PC-3 (cell line): Measurements from ENCODE around the gene WWC2. TPM values are rescaled to one million over a fixed set of nuclear protein-coding genes. Genes with fewer than 3 reads are reported as not detected.
"Not testable (repeated sequence)": the region's sequence is repeated elsewhere in the genome, so short reads cannot be mapped to it uniquely, and the experiment has no call there.

ENCODE experiments used
- ATAC-seq: fragments of 200-7000 bp; cut with Tn5 transposase; 2 replicates; pipeline ENCODE4 v1.9.1; 2020; ENCODE audit warnings: mild to moderate bottlenecking, moderate library complexity
- BruUV-seq: library from RNA; stranded (reverse); fragments of 400-500 nt; replicated peaks from 2 replicates; lab custom pipeline; 2021; lab: Mats Ljungman, UMichigan
- CTCF ChIA-PET: fragments of 300-600 bp; sonication (Branson Sonifier 250); formaldehyde crosslinking; loops from one replicate; lab custom pipeline; 2022; ENCODE audit warnings: antibody characterized with exemption; lab: Charles Lee
- POLR2A ChIA-PET: fragments of 300-600 bp; sonication (Branson Sonifier 250); formaldehyde crosslinking; loops from one replicate; lab custom pipeline; 2022; ENCODE audit warnings: antibody characterized with exemption; ENCODE audit not compliant: unreplicated experiment; lab: Charles Lee
- DNase-seq: peaks from one replicate; pipeline ENCODE4 v3.0.0-alpha.2; 2015
- H2AFZ ChIP-seq: fragments of 300-600 bp; sonication (generic); 2 replicates; pipeline ENCODE4 v1.6.0; 2016; ENCODE audit warnings: antibody characterized with exemption, low read length
- H3F3A ChIP-seq: fragments of 300-600 bp; sonication (generic); one replicate; pipeline ENCODE4 v1.6.0; 2017; ENCODE audit warnings: antibody characterized with exemption, low read length, control low read depth, mild to moderate bottlenecking; ENCODE audit not compliant: unreplicated experiment
- H3K27ac ChIP-seq: fragments of 300-600 bp; sonication (generic); 2 replicates; pipeline ENCODE4 v1.5.1; 2016; ENCODE audit warnings: mild to moderate bottlenecking, low read length
- H3K27me3 ChIP-seq: fragments of 300-600 bp; sonication (generic); 2 replicates; pipeline ENCODE4 v1.6.1; 2016; ENCODE audit warnings: low read length, mixed read lengths
- H3K36me3 ChIP-seq: fragments of 300-600 bp; sonication (generic); 2 replicates; pipeline ENCODE4 v1.6.1; 2016; ENCODE audit warnings: low read depth, mixed run types, low read length, mixed read lengths
- H3K4me1 ChIP-seq: fragments of 300-600 bp; sonication (generic); 2 replicates; pipeline ENCODE4 v1.5.1; 2016; ENCODE audit warnings: low read length; ENCODE audit not compliant: insufficient read depth
- H3K4me2 ChIP-seq: fragments of 300-600 bp; sonication (generic); 2 replicates; pipeline ENCODE4 v1.6.0; 2016; ENCODE audit warnings: low read length
- H3K4me3 ChIP-seq: fragments of 300-600 bp; sonication (generic); 2 replicates; pipeline ENCODE4 v1.5.1; 2016; ENCODE audit warnings: mild to moderate bottlenecking, low read length, mixed read lengths
- H3K79me2 ChIP-seq: fragments of 300-600 bp; sonication (generic); 2 replicates; pipeline ENCODE4 v1.6.1; 2017; ENCODE audit warnings: low read length, mixed read lengths
- H3K9ac ChIP-seq: fragments of 300-600 bp; sonication (generic); 2 replicates; pipeline ENCODE4 v1.6.0; 2016; ENCODE audit warnings: mild to moderate bottlenecking, low read length
- H3K9me2 ChIP-seq: fragments of 300-600 bp; sonication (generic); replicated peaks from 2 replicates; pipeline ENCODE4 v1.6.1; 2016; ENCODE audit warnings: mixed run types, low read length, mixed read lengths
- H3K9me3 ChIP-seq: fragments of 300-600 bp; sonication (generic); 2 replicates; pipeline ENCODE4 v1.6.1; 2016; ENCODE audit warnings: low read length, mixed read lengths
- H4K20me1 ChIP-seq: fragments of 300-600 bp; sonication (generic); 2 replicates; pipeline ENCODE4 v1.6.1; 2016; ENCODE audit warnings: low read length, mixed read lengths
- CTCF ChIP-seq: fragments of 300-600 bp; sonication (generic); conservative IDR thresholded peaks from 2 replicates; pipeline ENCODE4 v1.5.1; 2017; ENCODE audit warnings: antibody characterized with exemption, low read depth, mild to moderate bottlenecking, low read length
- EZH2 ChIP-seq: fragments of 300-600 bp; sonication (generic); IDR thresholded peaks from one replicate; pipeline ENCODE4 v1.6.1; 2017; ENCODE audit warnings: antibody characterized with exemption, mild to moderate bottlenecking, low read length; ENCODE audit not compliant: unreplicated experiment
- EZH2phosphoT487 ChIP-seq: fragments of 300-600 bp; sonication (generic); IDR thresholded peaks from 2 replicates; pipeline ENCODE4 v1.6.1; 2018; ENCODE audit warnings: mild to moderate bottlenecking, antibody characterized with exemption, low read length, borderline replicate concordance
- intact Hi-C: fragments of 100-400 bp; cut with micrococcal nuclease; formaldehyde crosslinking; loops from 2 replicates; pipeline ENCODE4 v1.9.0; 2023
- total RNA-seq: library from RNA; depleted of rRNA; stranded (reverse); fragments of >200 nt; gene quantifications from 2 replicates; pipeline ENCODE4 v1.2.3, GENCODE V29; 2014

WWC2 gene
- total RNA-seq, 1 experiment from 2014 or later: 15.8 TPM

GRCh38 chr4:183191630-183192029 lies 92.6 kb downstream of the WWC2 start:
- no peaks in the 10 kb centered on the region for H3K9me2 ChIP-seq
- no TSS peak for BruUV-seq

GRCh38 chr4:183192571-183192970 lies 93.5 kb downstream of the WWC2 start:
- BruUV-seq: no TSS peak
- Histone ChIP-seq H3K9me3 (no peaks in the 10 kb centered on the region), H3K36me3 (no peaks in the 10 kb centered on the region), H3K4me2 (no peak overlapping the region), H3K4me3 (no peak overlapping the region), H3K9ac (no peak overlapping the region), H3K4me1 (no peaks in the 10 kb centered on the region), H3F3A (no peaks in the 10 kb centered on the region), H3K79me2 (peaks cover 4% of the 10 kb centered on the region; the same call in 1 of the 2 replicates), H3K27ac (no peak overlapping the region), H3K9me2 (no peaks in the 10 kb centered on the region), H2AFZ (no peak overlapping the region), H3K27me3 (no peaks in the 10 kb centered on the region), H4K20me1 (no peaks in the 10 kb centered on the region)
- intact Hi-C loops: no loop called here
- ChIA-PET POLR2A (no interaction called here), CTCF (no interaction called here)
- ATAC-seq: no peak
- no peak for DNase-seq
- no peak for TF ChIP-seq EZH2phosphoT487
- TF ChIP-seq CTCF: no peak
- no peak for TF ChIP-seq EZH2

More at GRCh38 chr4:183191630-183192029, 92.6 kb downstream of the WWC2 start:
- ChIA-PET CTCF (interaction anchor here (0.8 kb wide), 1 partner anchor 64 kb away, joined by 3 read pairs; no protein-coding TSS in a partner anchor), POLR2A (no interaction called here)
- Histone ChIP-seq H3K4me3 (no peak overlapping the region), H3F3A (no peaks in the 10 kb centered on the region), H3K79me2 (peaks cover 4% of the 10 kb centered on the region; the same call in 1 of the 2 replicates), H3K36me3 (no peaks in the 10 kb centered on the region), H3K9ac (no peak overlapping the region), H4K20me1 (no peaks in the 10 kb centered on the region), H3K4me2 (no peak overlapping the region), H3K4me1 (no peaks in the 10 kb centered on the region), H2AFZ (no peak overlapping the region), H3K9me3 (no peaks in the 10 kb centered on the region), H3K27me3 (no peaks in the 10 kb centered on the region), H3K27ac (no peak overlapping the region)
- intact Hi-C loops: no loop called here
- TF ChIP-seq CTCF: no peak
- no peak for TF ChIP-seq EZH2phosphoT487
- no peak for TF ChIP-seq EZH2
- ATAC-seq: no peak
- DNase-seq: no peak

- intact Hi-C loops, H3K9ac ChIP-seq, H3F3A ChIP-seq, BruUV-seq, CTCF ChIA-PET, H3K4me3 ChIP-seq, H3K9me2 ChIP-seq, POLR2A ChIA-PET, ATAC-seq, H3K79me2 ChIP-seq, H3K27me3 ChIP-seq, H3K27ac ChIP-seq, H3K9me3 ChIP-seq, H3K36me3 ChIP-seq, H2AFZ ChIP-seq, DNase-seq, H3K4me1 ChIP-seq, H4K20me1 ChIP-seq, H3K4me2 ChIP-seq: not testable (repeated sequence)
Observed at GRCh38 chr4:183193730-183194338, 94.8 kb downstream of the WWC2 start.
